HG02840 (cell line): ENCODE results near the gene SSBP4.

Experiments
- ATAC-seq: cut with Tn5 transposase; IDR thresholded peaks from one replicate; pipeline ENCODE4 v1.9.1; 2021; ENCODE audit warnings: mild to moderate bottlenecking, moderate library complexity, moderate number of reproducible peaks; ENCODE audit not compliant: unreplicated experiment, low FRiP score

The SSBP4 gene

GRCh38 chr19:18431351-18432197 is 12.4 kb downstream of the SSBP4 start:
- no peak for ATAC-seq

- no peak for ATAC-seq
Measured at GRCh38 chr19:18432275-18433014, 13.2 kb downstream of the SSBP4 start.

DNA sequence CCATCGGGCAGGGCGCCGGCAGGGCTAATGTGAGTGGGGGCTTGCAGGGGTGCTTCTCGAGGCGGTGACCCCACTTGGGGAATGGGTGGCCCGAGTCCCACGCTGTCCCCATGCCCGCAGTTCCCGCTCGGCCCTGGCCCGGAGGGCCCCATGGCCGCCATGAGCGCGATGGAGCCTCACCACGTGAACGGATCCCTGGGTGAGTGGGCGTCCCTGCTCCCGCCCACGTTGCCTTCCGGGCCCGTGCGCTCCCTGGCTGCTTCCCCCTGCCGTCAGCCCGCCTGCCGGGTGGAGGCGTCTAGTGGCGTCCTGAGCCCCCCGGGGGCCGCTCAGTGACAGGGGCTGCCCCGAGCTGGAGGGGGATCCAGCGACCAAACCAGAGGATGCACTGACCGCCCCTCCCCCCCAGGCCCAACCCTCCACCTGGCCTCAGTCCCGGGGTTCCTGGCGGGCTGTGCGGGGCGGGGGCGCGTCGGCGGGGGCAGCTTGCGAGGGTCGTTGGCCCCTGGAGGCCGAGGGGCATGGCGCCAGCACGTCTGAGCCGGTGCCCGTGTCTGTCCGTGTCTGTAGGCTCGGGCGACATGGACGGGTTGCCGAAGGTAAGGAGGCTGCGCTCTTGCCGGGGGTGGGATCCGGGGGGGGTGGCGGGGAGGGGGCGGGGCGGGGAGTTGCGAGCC is 14.0 kb downstream of the SSBP4 start:
- no peak for ATAC-seq

GRCh38 chr19:18433735-18434398 is 14.7 kb downstream of the SSBP4 start:
- no peak for ATAC-seq

DNA sequence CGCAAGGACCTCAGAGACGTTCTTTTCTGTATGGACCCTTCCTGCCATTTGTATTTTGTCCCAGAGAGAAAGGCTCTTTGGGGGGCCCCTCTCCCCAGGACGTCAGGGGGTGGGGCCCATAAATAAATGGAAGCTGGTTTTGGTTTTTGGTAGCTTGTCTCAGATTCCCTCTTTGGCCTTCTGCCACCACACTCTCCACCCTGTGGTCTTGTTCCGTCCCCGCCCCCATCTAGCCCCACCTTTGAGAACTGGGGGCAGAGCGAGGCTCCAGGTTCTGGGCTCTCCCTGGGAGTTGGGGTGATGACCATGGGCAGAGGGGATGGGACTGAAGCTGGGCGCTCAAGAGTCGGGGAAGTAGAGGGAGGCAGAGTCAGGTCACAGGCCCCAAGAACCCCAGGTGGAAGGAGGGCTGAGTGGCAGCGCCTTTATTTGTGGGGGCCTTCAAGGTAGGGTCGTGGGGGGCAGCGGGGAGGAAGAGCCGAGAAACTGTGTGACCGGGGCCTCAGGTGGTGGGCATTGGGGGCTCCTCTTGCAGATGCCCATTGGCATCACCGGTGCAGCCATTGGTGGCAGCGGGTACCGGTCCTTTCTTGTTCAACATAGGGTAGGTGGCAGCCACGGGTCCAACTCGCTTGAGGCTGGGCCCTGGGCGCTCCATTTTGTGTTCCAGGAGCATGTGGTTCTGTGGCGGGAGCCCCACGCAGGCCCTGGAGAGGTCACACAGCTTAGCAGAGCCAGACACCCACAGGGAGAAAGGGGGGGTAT is 15.4 kb downstream of the SSBP4 start:
- ATAC-seq: no peak

GRCh38 chr19:18435178-18435841 is 16.1 kb downstream of the SSBP4 start:
- ATAC-seq: no peak

GRCh38 chr19:18435842-18436670 is 16.9 kb downstream of the SSBP4 start:
- no peak for ATAC-seq

GRCh38 chr19:18436671-18437490 is 17.7 kb downstream of the SSBP4 start:
- no peak for ATAC-seq

GRCh38 chr19:18437491-18438330 is 18.5 kb downstream of the SSBP4 start, which contains the start of gene ISYNA1:
ISYNA1 (minus strand) TSS chr19:18438133; CDS start chr19:18437979, 154 bp downstream.
- ATAC-seq: no peak

- ATAC-seq: no peak
Measured at GRCh38 chr19:18438331-18439024, 19.3 kb downstream of the SSBP4 start.

- no peak for ATAC-seq
Measured at GRCh38 chr19:18439025-18439909, 20.1 kb downstream of the SSBP4 start.

DNA sequence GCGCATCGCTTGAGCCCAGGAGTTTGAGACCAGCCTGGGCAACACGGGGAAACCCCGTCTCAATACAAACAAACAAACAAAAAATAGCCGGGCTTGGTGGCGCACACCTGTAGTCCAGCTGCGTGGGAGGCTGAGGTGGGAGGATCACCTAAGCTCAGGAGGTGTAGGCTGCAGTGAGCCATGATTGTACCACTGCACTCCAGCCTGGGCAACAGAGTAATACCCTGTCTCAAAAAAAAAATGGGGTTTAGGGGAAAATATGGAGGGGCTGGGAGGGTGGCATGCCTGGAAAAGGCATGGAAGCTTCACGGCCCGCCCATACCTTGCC is 20.7 kb downstream of the SSBP4 start:
- no peak for ATAC-seq

DNA sequence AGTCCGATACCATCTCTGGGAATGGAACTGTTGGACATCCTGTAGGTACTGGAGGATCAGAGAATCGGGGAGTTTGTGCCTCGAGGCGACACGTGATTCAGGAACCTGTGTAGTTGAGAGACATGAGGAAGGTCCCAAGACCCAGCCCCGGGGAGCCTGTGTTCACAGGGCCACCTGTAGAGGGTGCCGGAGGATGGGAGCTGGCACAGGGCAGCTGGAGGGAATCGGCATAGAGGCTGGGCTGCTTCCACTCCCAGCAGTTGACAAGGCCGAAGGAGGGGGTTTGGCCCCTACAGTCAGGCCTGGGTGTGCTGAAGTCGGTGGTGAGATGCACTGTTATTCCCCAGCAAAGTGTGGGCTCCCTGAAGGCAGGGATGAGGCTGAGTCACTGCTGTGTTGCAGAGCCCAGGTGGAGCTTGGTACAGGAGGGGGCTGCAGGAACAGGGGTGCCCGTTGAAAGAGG is 21.2 kb downstream of the SSBP4 start:
- ATAC-seq: no peak

DNA sequence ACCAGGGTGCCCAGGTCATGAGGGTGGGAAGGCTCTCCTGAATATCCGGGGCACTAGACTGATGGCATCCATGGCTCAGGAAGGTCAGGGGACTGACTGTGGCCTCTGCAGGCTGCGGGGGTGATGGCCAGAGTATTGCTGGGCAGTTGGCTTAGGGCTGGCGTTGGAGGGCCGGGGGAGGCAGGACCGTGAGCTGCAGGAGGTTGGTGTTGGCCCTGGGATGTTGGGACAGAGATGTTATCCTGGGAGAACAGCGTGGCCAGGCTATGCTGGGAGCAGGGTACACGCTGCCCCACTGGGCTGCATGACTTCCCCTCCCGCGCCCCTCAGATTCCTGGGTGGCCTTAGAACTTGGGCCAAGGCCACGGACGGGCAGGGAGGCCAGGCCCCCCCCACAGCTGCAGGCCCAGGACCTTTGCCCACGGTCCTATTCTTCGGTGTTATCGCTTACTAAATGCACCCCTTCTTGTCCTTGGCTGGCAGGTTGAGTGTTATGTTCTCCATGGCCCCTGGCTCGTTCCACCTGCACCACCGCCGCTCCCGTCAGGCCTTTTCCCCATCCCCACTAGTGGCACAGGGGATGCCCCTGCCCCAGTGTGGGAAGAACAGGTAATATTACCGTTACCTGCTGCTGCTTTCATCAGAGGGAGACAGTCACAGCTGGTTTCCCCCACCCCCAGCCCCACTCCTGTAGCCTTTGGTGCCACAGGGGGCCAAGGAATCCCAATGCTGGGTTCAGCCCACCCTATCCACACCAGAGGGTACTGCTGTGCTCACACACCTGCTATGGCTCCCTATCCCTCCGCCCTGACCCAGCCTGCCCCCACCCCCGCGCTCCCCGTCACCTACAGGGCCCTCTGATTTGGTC is 22.0 kb downstream of the SSBP4 start:
- no peak for ATAC-seq
